IMR-90 (cell line): ENCODE results near the gene FAM168B. TPM values are rescaled to one million over a fixed set of nuclear protein-coding genes. Genes with fewer than 3 reads are reported as not detected.

ENCODE experiments used
- ATAC-seq: fragments of 200-7000 bp; cut with Tn5 transposase; 2 replicates; pipeline ENCODE4 v1.9.1; 2020; ENCODE audit warnings: low read depth, mild to moderate bottlenecking, moderate library complexity
- BruUV-seq: library from RNA; stranded (reverse); fragments of 400-500 nt; replicated peaks from 2 replicates; lab custom pipeline; 2021; lab: Mats Ljungman, UMichigan
- CTCF ChIA-PET: fragments of 300-600 bp; formaldehyde crosslinking; extraction: SDS; loops from one replicate; lab custom pipeline; 2021; ENCODE audit warnings: antibody characterized with exemption; lab: Yijun Ruan, JAX
- POLR2A ChIA-PET: fragments of 300-600 bp; sonication (Branson Sonifier 250); formaldehyde crosslinking; loops from one replicate; lab custom pipeline; 2022; ENCODE audit warnings: antibody characterized with exemption; ENCODE audit not compliant: unreplicated experiment; lab: Charles Lee
- DNase-seq: peaks from one replicate; pipeline ENCODE4 v3.0.0; 2013
- H2AFZ ChIP-seq: replicated peaks from 2 replicates; pipeline ENCODE3; 2013; ENCODE audit warnings: low read length, mild to moderate bottlenecking; ENCODE audit not compliant: poor library complexity
- H2AK5ac ChIP-seq: 2 replicates; pipeline ENCODE4 v1.6.1; 2013; ENCODE audit warnings: low read depth, low read length, inconsistent platforms
- H2AK9ac ChIP-seq: replicated peaks from 2 replicates; pipeline ENCODE3; 2013; ENCODE audit warnings: mild to moderate bottlenecking, low read depth, low read length, moderate library complexity; ENCODE audit not compliant: poor library complexity
- H2BK120ac ChIP-seq: 2 replicates; pipeline ENCODE4 v1.6.1; 2013; ENCODE audit warnings: low read depth, low read length, inconsistent platforms
- H2BK15ac ChIP-seq: 3 replicates; pipeline ENCODE4 v1.6.1; 2013; ENCODE audit warnings: low read depth, low read length, inconsistent platforms
- H2BK20ac ChIP-seq: 2 replicates; pipeline ENCODE4 v1.6.1; 2013; ENCODE audit warnings: low read depth, mild to moderate bottlenecking, inconsistent platforms, low read length, moderate library complexity
- H2BK5ac ChIP-seq: 2 replicates; pipeline ENCODE4 v1.6.1; 2013; ENCODE audit warnings: mild to moderate bottlenecking, low read depth, low read length, inconsistent platforms; ENCODE audit not compliant: poor library complexity, severe bottlenecking
- H3K14ac ChIP-seq: replicated peaks from 2 replicates; pipeline ENCODE4 v1.6.1; 2013; ENCODE audit warnings: low read depth, low read length, inconsistent platforms
- H3K18ac ChIP-seq: 2 replicates; pipeline ENCODE4 v1.6.1; 2013; ENCODE audit warnings: low read depth, low read length, control low read depth
- H3K23ac ChIP-seq: 2 replicates; pipeline ENCODE4 v1.6.1; 2013; ENCODE audit warnings: low read depth, low read length, inconsistent platforms
- H3K27ac ChIP-seq: 2 replicates; pipeline ENCODE4 v1.5.1; 2013; ENCODE audit warnings: mild to moderate bottlenecking, control low read depth, low read length; ENCODE audit not compliant: insufficient read depth
- H3K27me3 ChIP-seq: 2 replicates; pipeline ENCODE4 v1.6.1; 2013; ENCODE audit warnings: low read length; ENCODE audit not compliant: control insufficient read depth, insufficient read depth
- H3K36me3 ChIP-seq: 2 replicates; pipeline ENCODE4 v1.6.1; 2013; ENCODE audit warnings: low read length, mixed read lengths; ENCODE audit not compliant: control insufficient read depth, insufficient read depth
- H3K4ac ChIP-seq: 2 replicates; pipeline ENCODE4 v1.6.1; 2013; ENCODE audit warnings: low read depth, low read length, inconsistent platforms
- H3K4me1 ChIP-seq: 2 replicates; pipeline ENCODE4 v1.6.1; 2013; ENCODE audit warnings: low read length, mixed read lengths; ENCODE audit not compliant: control insufficient read depth, insufficient read depth
- H3K4me2 ChIP-seq: 2 replicates; pipeline ENCODE4 v1.6.1; 2013; ENCODE audit warnings: low read depth, mild to moderate bottlenecking, control low read depth, low read length, moderate library complexity
- H3K4me3 ChIP-seq: 2 replicates; pipeline ENCODE4 v1.5.1; 2013; ENCODE audit warnings: low read depth, mild to moderate bottlenecking, control low read depth, low read length, moderate library complexity; ENCODE audit not compliant: insufficient read depth
- H3K56ac ChIP-seq: 2 replicates; pipeline ENCODE4 v1.6.1; 2013; ENCODE audit warnings: low read length, inconsistent platforms; ENCODE audit not compliant: insufficient read depth; ENCODE audit errors: extremely low read depth
- H3K79me1 ChIP-seq, 2 experiments: 2 replicates each; pipeline ENCODE4 v1.6.1; 2013; ENCODE audit warnings: low read length in 2 of 2, inconsistent platforms in 1 of 2, low read depth in 1 of 2
- H3K9ac ChIP-seq: 2 replicates; pipeline ENCODE4 v1.6.1; 2013; ENCODE audit warnings: low read depth, low read length, control low read depth
- H3K9me1 ChIP-seq: 2 replicates; pipeline ENCODE4 v1.6.1; 2013; ENCODE audit warnings: low read length, inconsistent platforms; ENCODE audit not compliant: insufficient read depth
- H3K9me3 ChIP-seq: 2 replicates; pipeline ENCODE4 v1.6.1; 2013; ENCODE audit warnings: low read length; ENCODE audit not compliant: control insufficient read depth, insufficient read depth
- H4K20me1 ChIP-seq: 2 replicates; pipeline ENCODE4 v1.6.1; 2013; ENCODE audit warnings: low read length, inconsistent platforms; ENCODE audit not compliant: insufficient read depth
- H4K5ac ChIP-seq: 2 replicates; pipeline ENCODE4 v1.6.1; 2013; ENCODE audit warnings: mild to moderate bottlenecking, low read depth, low read length, control low read depth
- H4K8ac ChIP-seq, 2 experiments: 2 replicates each; pipeline ENCODE4 v1.6.1; 2013; ENCODE audit warnings: low read depth in 2 of 2, low read length in 2 of 2, control low read depth in 1 of 2, inconsistent platforms in 1 of 2
- H4K91ac ChIP-seq: 2 replicates; pipeline ENCODE4 v1.6.1; 2013; ENCODE audit warnings: low read depth, low read length, inconsistent platforms; ENCODE audit not compliant: insufficient read depth
- MAFK ChIP-seq: IDR thresholded peaks from 2 replicates; pipeline ENCODE4 v1.6.1; 2012; ENCODE audit warnings: low read depth, low read length, improper control_type of control experiment
- MAZ ChIP-seq: IDR thresholded peaks from 2 replicates; pipeline ENCODE4 v1.6.1; 2012; ENCODE audit warnings: low read depth, mild to moderate bottlenecking, low read length, improper control_type of control experiment, moderate library complexity, borderline replicate concordance
- NFE2L2 ChIP-seq: fragments of 150-350 bp; IDR thresholded peaks from 2 replicates; pipeline ENCODE4 v1.6.1; 2016; ENCODE audit warnings: low read depth, mild to moderate bottlenecking, low read length
- RAD21 ChIP-seq: IDR thresholded peaks from 2 replicates; pipeline ENCODE4 v1.6.1; 2012; ENCODE audit warnings: low read length, improper control_type of control experiment
- RFX5 ChIP-seq: IDR thresholded peaks from 2 replicates; pipeline ENCODE4 v1.8.0; 2012; ENCODE audit warnings: low read depth, mild to moderate bottlenecking, low read length, moderate library complexity
- USF2 ChIP-seq: fragments of 150-350 bp; IDR thresholded peaks from 2 replicates; pipeline ENCODE4 v1.6.1; 2017; ENCODE audit warnings: mild to moderate bottlenecking, antibody characterized with exemption, low read length, low read depth
- WGBS, 2 experiments: methylation state at CpG; one replicate each; pipeline versions ENCODE4 v1.1.5 to v1.1.7; 2013; ENCODE audit warnings: missing lambda C conversion rate in 2 of 2; ENCODE audit not compliant: insufficient read length in 1 of 2; ENCODE audit errors: extremely low coverage in 2 of 2; 5-methylcytosine and 5-hydroxymethylcytosine counted together
- dilution Hi-C: fragments of 300-500 bp; cut with HindIII; formaldehyde crosslinking; loops from one replicate; pipeline ENCODE4 v1.14.3; 2018; ENCODE audit warnings: low sequenced_read_pairs; ENCODE audit not compliant: unreplicated experiment
- in situ Hi-C: fragments of 300-500 bp; cut with MboI; formaldehyde crosslinking; loops from 3 replicates; pipeline ENCODE4 v1.14.3; 2019; ENCODE audit warnings: low sequenced_read_pairs, inconsistent platforms, mixed read lengths
- intact Hi-C: fragments of 100-400 bp; cut with micrococcal nuclease; formaldehyde crosslinking; loops from 2 replicates; pipeline ENCODE4 v1.10.0; 2022
- polyA plus RNA-seq, 3 experiments: library from polyadenylated mRNA; depleted of rRNA; stranded (reverse); fragments of >200 nt; gene quantifications; 2 replicates each; pipeline ENCODE4 v1.2.3, GENCODE V29; 2012; ENCODE audit warnings: low replicate concordance in 1 of 3
- total RNA-seq: library from RNA; depleted of rRNA; stranded (reverse); fragments of >200 nt; gene quantifications from 2 replicates; pipeline ENCODE4 v1.2.3, GENCODE V29; 2012

FAM168B gene
- total and polyA plus RNA-seq, 2 of the 4 experiments (the other 2 are of a cell fraction), result 76.4 to 106 TPM

DNA sequence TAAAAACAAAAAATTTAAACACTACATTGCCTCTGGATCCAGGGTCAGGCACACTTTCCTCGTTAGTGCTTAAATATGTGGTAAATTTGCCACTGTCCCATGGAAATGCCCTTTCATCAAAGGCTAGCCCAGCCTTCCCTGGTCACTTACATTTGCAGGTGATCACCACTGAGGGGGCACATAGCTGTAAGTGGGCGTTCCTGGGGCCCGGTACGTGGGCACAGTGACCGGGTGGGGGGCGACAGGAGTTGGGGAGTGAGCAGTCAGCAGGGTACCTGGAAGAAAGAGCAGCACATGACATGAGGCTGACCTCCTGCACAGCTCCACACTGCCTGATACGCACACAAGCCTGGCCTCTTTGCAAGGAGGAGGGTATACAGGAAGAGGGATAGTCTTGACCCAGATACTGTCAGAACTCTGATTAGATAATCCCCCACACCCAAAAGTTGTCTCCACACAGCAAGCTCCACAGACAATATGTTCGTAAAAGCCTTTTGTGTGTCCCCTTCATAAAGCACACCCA lies 40.5 kb downstream of the FAM168B start:
- no peak overlapping the region for H3K23ac ChIP-seq
- no peak overlapping the region for H2BK15ac ChIP-seq
- in situ Hi-C loops (no loop called here), intact Hi-C loops (no loop called here), dilution Hi-C loops (no loop called here)
- DNase-seq (no peak), ATAC-seq (no peak)
- H3K56ac ChIP-seq, result no peak overlapping the region
- BruUV-seq, result no TSS peak
- WGBS, 2 experiments, result no CpG with 5 or more reads among the region's 8 CpGs
- no peak overlapping the region for H3K4me2 ChIP-seq
- no peak overlapping the region for H2BK120ac ChIP-seq
- H4K5ac ChIP-seq, result no peak overlapping the region
- H3K9me1 ChIP-seq, result peaks cover 20% of the 10 kb centered on the region
- no peak overlapping the region for H2AFZ ChIP-seq
- no peak overlapping the region for H3K4ac ChIP-seq
- peaks cover 17% of the 10 kb centered on the region for H3K4me1 ChIP-seq
- H4K8ac ChIP-seq, result no peak overlapping the region
- H3K18ac ChIP-seq, result no peak overlapping the region
- H2BK20ac ChIP-seq, result no peak overlapping the region
- H3K4me3 ChIP-seq, result no peak overlapping the region
- no peak overlapping the region for H4K91ac ChIP-seq
- TF ChIP-seq MAZ, result no peak
- no peak for TF ChIP-seq RAD21
- no peak for TF ChIP-seq RFX5
- no peak for TF ChIP-seq USF2
- TF ChIP-seq MAFK, result no peak
- no peak for TF ChIP-seq NFE2L2
- H3K27me3 ChIP-seq, result no peaks in the 10 kb centered on the region
- no peak overlapping the region for H3K14ac ChIP-seq
- peak overlapping the region; percentile 39 for H2AK9ac ChIP-seq
- H2AK5ac ChIP-seq, result no peak overlapping the region
- CTCF ChIA-PET, result no interaction called here
- no peak overlapping the region for H3K27ac ChIP-seq
- POLR2A ChIA-PET, result no interaction called here
- H4K20me1 ChIP-seq, result peaks cover 59% of the 10 kb centered on the region
- no peak overlapping the region for H3K9ac ChIP-seq
- no peak overlapping the region for H2BK5ac ChIP-seq
- peaks cover 53% of the 10 kb centered on the region for H3K36me3 ChIP-seq
- H3K79me1 ChIP-seq, result peaks cover 38 to 70% of the 10 kb centered on the region in 2 experiments
- H3K9me3 ChIP-seq, result no peaks in the 10 kb centered on the region
